PC-9 (cell line): ENCODE measurements around the gene HMGN3. TPM values are rescaled to one million over a fixed set of nuclear protein-coding genes. Genes with fewer than 3 reads are reported as not detected.

ENCODE experiments used
- BruUV-seq: library from RNA; stranded (reverse); fragments of 400-500 nt; replicated peaks from 2 replicates; lab custom pipeline; 2021; lab: Mats Ljungman, UMichigan
- CTCF ChIA-PET: fragments of 300-600 bp; sonication (Branson Sonifier 250); formaldehyde crosslinking; loops from one replicate; lab custom pipeline; 2022; ENCODE audit warnings: antibody characterized with exemption; lab: Charles Lee
- POLR2A ChIA-PET: fragments of 300-600 bp; sonication (Branson Sonifier 250); formaldehyde crosslinking; loops from one replicate; lab custom pipeline; 2022; ENCODE audit warnings: antibody characterized with exemption; ENCODE audit not compliant: unreplicated experiment; lab: Charles Lee
- DNase-seq, 2 experiments: peaks; one replicate each; pipeline versions ENCODE4 v3.0.0 to v3.0.0-alpha.2; 2015 to 2022; ENCODE audit warnings: mixed read lengths in 1 of 2
- H2AFZ ChIP-seq: fragments of 200-600 bp; sonication (generic); 2 replicates; pipeline ENCODE4 v1.8.1; 2017; ENCODE audit warnings: antibody characterized with exemption
- H3F3A ChIP-seq: fragments of 200-600 bp; sonication (generic); 2 replicates; pipeline ENCODE4 v1.8.1; 2017; ENCODE audit warnings: antibody characterized with exemption, mild to moderate bottlenecking, low read depth; ENCODE audit not compliant: insufficient read depth
- H3K27ac ChIP-seq: fragments of 200-600 bp; sonication (generic); 2 replicates; pipeline ENCODE4 v1.6.1; 2016; ENCODE audit warnings: mixed run types
- H3K27me3 ChIP-seq: fragments of 200-600 bp; sonication (generic); 2 replicates; pipeline ENCODE4 v1.6.1; 2016; ENCODE audit warnings: low read depth, mixed run types; ENCODE audit not compliant: insufficient read depth
- H3K36me3 ChIP-seq: fragments of 200-600 bp; sonication (generic); 2 replicates; pipeline ENCODE4 v1.6.1; 2016; ENCODE audit warnings: low read depth, mixed run types
- H3K4me1 ChIP-seq: fragments of 200-600 bp; sonication (generic); replicated peaks from 2 replicates; pipeline ENCODE4 v1.6.1; 2016; ENCODE audit warnings: mixed run types; ENCODE audit not compliant: insufficient read depth
- H3K4me2 ChIP-seq: fragments of 200-600 bp; sonication (generic); 2 replicates; pipeline ENCODE4 v1.6.1; 2017; ENCODE audit warnings: mixed run types
- H3K4me3 ChIP-seq: fragments of 200-600 bp; sonication (generic); 2 replicates; pipeline ENCODE4 v1.6.1; 2016; ENCODE audit warnings: mixed run types
- H3K79me2 ChIP-seq: fragments of 200-600 bp; sonication (generic); 2 replicates; pipeline ENCODE4 v1.6.1; 2017; ENCODE audit warnings: low read depth, mixed run types
- H3K9me2 ChIP-seq: fragments of 200-600 bp; sonication (generic); 2 replicates; pipeline ENCODE4 v1.8.1; 2017; ENCODE audit warnings: mild to moderate bottlenecking; ENCODE audit not compliant: insufficient read depth
- H3K9me3 ChIP-seq: fragments of 200-600 bp; sonication (generic); 2 replicates; pipeline ENCODE4 v1.8.1; 2016; ENCODE audit warnings: low read depth; ENCODE audit not compliant: insufficient read depth
- H4K20me1 ChIP-seq: fragments of 200-600 bp; sonication (generic); 2 replicates; pipeline ENCODE4 v1.8.1; 2017; ENCODE audit not compliant: insufficient read depth
- EZH2 ChIP-seq: fragments of 200-600 bp; sonication (generic); IDR thresholded peaks from 2 replicates; pipeline ENCODE4 v1.8.0; 2017; ENCODE audit warnings: antibody characterized with exemption, low read depth
- intact Hi-C: fragments of 100-400 bp; cut with micrococcal nuclease; formaldehyde crosslinking; loops from one replicate; pipeline ENCODE4 v1.10.0; 2022; ENCODE audit not compliant: unreplicated experiment
- total RNA-seq: library from RNA; stranded (reverse); gene quantifications from 2 replicates; pipeline ENCODE4 v1.2.3, GENCODE V29; 2021
- TF ChIP-seq, protein P1 (sequence below): fragments of 200-600 bp; sonication (generic); conservative IDR thresholded peaks from 2 replicates; pipeline ENCODE4 v1.6.1; 2017; ENCODE audit warnings: mixed run types, antibody characterized with exemption, mild to moderate bottlenecking, moderate library complexity

Gene HMGN3
- total RNA-seq, 1 experiment from 2014 or later, result 62.3 TPM

DNA sequence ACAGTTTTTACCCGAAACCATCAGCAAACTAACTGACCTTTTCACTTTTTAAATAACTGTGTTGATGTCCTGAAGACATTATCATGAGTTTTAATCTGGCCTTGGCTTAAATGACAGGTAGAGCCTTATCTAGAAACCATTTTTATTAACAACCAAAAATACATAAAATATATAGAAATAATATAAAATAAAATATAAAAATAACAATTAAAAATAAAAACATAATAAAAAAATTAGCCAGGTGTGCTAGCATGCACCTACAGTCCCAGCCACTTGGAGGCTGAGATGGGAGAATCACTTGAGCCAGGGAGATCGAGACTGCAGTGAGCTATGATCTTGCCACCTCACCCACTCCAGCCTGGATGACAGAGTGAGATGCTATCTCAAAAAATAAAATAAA, 21.6 kb downstream of the HMGN3 start:
- H3F3A ChIP-seq, result no peaks in the 10 kb centered on the region
- no peaks in the 10 kb centered on the region for H4K20me1 ChIP-seq
- TF ChIP-seq EZH2, result no peak
- no peak for DNase-seq
- BruUV-seq, result no TSS peak
- no peak overlapping the region for H3K4me2 ChIP-seq
- intact Hi-C loops, result no loop called here
- no peaks in the 10 kb centered on the region for H3K79me2 ChIP-seq
- H3K27me3 ChIP-seq, result no peaks in the 10 kb centered on the region
- no peak overlapping the region for H2AFZ ChIP-seq
- no peaks in the 10 kb centered on the region for H3K4me1 ChIP-seq
- H3K4me3 ChIP-seq, result no peak overlapping the region
- no peak overlapping the region for H3K27ac ChIP-seq
- no peaks in the 10 kb centered on the region for H3K9me3 ChIP-seq
- no peaks in the 10 kb centered on the region for H3K9me2 ChIP-seq
- POLR2A ChIA-PET, result no interaction called here
- H3K36me3 ChIP-seq, result no peaks in the 10 kb centered on the region
- CTCF ChIA-PET, result no interaction called here

DNA sequence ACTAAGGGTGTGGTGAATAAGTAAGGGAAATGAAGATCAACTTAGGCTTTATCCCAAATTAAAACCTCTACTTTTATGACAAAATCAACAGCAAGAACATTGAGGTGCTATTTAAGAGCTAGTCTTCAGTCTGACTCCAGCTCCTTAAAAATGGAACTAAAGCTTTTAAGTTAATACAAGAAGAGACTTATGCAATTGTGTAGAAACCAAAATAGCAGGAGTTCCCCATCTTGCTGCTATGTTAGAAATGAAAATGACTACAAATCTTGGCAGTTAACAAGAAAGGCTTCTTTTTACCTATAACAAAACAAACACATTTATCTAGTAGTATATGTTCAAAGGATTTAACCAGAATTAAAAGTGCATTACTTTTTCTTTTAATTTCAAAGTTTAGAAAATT, 25.7 kb downstream of the HMGN3 start:
- H3K9me3 ChIP-seq, result no peaks in the 10 kb centered on the region
- CTCF ChIA-PET, result no interaction called here
- H3K36me3 ChIP-seq, result no peaks in the 10 kb centered on the region
- H3K4me1 ChIP-seq, result no peaks in the 10 kb centered on the region
- no peaks in the 10 kb centered on the region for H3K9me2 ChIP-seq
- DNase-seq, result no peak
- H3K27me3 ChIP-seq, result no peaks in the 10 kb centered on the region
- no peak overlapping the region for H3K4me3 ChIP-seq
- no peak overlapping the region for H3K4me2 ChIP-seq
- POLR2A ChIA-PET, result no interaction called here
- no peaks in the 10 kb centered on the region for H4K20me1 ChIP-seq
- TF ChIP-seq, protein P1, sequence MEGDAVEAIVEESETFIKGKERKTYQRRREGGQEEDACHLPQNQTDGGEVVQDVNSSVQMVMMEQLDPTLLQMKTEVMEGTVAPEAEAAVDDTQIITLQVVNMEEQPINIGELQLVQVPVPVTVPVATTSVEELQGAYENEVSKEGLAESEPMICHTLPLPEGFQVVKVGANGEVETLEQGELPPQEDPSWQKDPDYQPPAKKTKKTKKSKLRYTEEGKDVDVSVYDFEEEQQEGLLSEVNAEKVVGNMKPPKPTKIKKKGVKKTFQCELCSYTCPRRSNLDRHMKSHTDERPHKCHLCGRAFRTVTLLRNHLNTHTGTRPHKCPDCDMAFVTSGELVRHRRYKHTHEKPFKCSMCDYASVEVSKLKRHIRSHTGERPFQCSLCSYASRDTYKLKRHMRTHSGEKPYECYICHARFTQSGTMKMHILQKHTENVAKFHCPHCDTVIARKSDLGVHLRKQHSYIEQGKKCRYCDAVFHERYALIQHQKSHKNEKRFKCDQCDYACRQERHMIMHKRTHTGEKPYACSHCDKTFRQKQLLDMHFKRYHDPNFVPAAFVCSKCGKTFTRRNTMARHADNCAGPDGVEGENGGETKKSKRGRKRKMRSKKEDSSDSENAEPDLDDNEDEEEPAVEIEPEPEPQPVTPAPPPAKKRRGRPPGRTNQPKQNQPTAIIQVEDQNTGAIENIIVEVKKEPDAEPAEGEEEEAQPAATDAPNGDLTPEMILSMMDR, result no peak
- TF ChIP-seq EZH2, result no peak
- no peaks in the 10 kb centered on the region for H3F3A ChIP-seq
- BruUV-seq, result no TSS peak
- intact Hi-C loops, result no loop called here
- H3K79me2 ChIP-seq, result no peaks in the 10 kb centered on the region
- H3K27ac ChIP-seq, result no peak overlapping the region
- no peak overlapping the region for H2AFZ ChIP-seq

DNA sequence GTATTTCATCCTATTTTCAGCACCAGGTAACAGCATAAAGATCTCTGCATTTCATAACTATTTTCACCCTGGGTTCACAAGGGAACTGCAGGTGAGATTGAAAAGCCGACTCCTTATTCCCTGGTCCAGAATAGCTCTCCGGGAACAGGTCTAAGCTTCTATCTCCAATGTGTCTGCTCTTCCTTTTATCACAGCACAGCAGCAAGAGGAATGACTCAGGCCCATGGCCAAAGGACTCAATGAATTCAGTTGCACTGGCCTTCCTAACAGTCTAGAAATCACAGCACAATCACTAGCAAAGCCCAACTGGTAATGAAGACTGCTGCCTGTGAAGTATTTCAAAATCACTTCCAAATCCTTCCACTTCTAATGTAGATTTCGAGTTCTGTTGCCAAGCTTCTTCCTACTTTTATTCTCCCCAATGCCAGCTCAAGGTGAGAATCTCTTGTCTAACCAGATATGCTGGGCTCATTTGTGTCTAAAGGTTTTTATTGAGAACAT, 30.7 kb downstream of the HMGN3 start:
- no TSS peak for BruUV-seq
- no peaks in the 10 kb centered on the region for H3K27me3 ChIP-seq
- no peaks in the 10 kb centered on the region for H3K9me2 ChIP-seq
- H4K20me1 ChIP-seq, result no peaks in the 10 kb centered on the region
- no peak overlapping the region for H3K4me3 ChIP-seq
- H3K4me1 ChIP-seq, result no peaks in the 10 kb centered on the region
- H3K79me2 ChIP-seq, result no peaks in the 10 kb centered on the region
- no peaks in the 10 kb centered on the region for H3K9me3 ChIP-seq
- H3F3A ChIP-seq, result no peaks in the 10 kb centered on the region
- no peaks in the 10 kb centered on the region for H3K36me3 ChIP-seq
- intact Hi-C loops, result loop anchor here (5.0 kb wide), 1 partner anchor 663 kb away; no protein-coding TSS in a partner anchor
- CTCF ChIA-PET, result no interaction called here
- no peak overlapping the region for H3K4me2 ChIP-seq
- POLR2A ChIA-PET, result no interaction called here
- no peak for TF ChIP-seq EZH2
- TF ChIP-seq, protein P1, result no peak
- H3K27ac ChIP-seq, result no peak overlapping the region
- DNase-seq, result no peak
- no peak overlapping the region for H2AFZ ChIP-seq

DNA sequence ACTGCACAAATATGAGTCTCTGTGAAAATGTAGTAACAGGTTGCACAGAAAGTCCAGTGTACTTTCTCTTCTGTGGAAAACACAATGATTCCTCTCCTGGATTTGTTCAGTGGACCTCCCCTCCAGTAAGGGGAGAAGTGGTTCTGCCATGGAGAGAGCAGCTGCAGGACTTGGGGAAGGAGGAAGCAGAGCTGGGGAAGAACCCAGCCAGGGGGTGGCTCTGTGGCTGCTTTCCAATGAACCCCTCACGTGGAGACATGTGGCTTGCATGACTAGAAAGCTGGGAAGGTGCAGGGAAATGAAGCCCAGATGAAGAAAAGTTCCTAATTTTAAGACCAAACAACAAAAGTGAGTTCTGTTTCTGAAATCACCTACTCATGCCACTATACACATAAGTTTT, 31.9 kb downstream of the HMGN3 start:
- no peak overlapping the region for H3K4me2 ChIP-seq
- intact Hi-C loops, result loop anchor here (5.0 kb wide), 1 partner anchor 665 kb away; no protein-coding TSS in a partner anchor
- H3K27me3 ChIP-seq, result no peaks in the 10 kb centered on the region
- ChIA-PET CTCF (no interaction called here), POLR2A (no interaction called here)
- no peaks in the 10 kb centered on the region for H3K9me2 ChIP-seq
- no peak overlapping the region for H2AFZ ChIP-seq
- DNase-seq, result no peak
- H3K9me3 ChIP-seq, result no peaks in the 10 kb centered on the region
- no peaks in the 10 kb centered on the region for H3K36me3 ChIP-seq
- H3K4me3 ChIP-seq, result no peak overlapping the region
- H3F3A ChIP-seq, result no peaks in the 10 kb centered on the region
- no peaks in the 10 kb centered on the region for H4K20me1 ChIP-seq
- no TSS peak for BruUV-seq
- H3K27ac ChIP-seq, result no peak overlapping the region
- no peaks in the 10 kb centered on the region for H3K79me2 ChIP-seq
- no peaks in the 10 kb centered on the region for H3K4me1 ChIP-seq
- no peak for TF ChIP-seq EZH2
- TF ChIP-seq, protein P1, result no peak
